HepG2 (cell line): ENCODE data around the gene FAM171A2. TPM values are rescaled to one million over a fixed set of nuclear protein-coding genes. Genes with fewer than 3 reads are reported as not detected.

ENCODE experiments used
- ATAC-seq: fragments of 200-7000 bp; cut with Tn5 transposase; 3 replicates; pipeline ENCODE4 v1.9.1; 2020; ENCODE audit warnings: mild to moderate bottlenecking, moderate library complexity
- BruUV-seq: library from RNA; stranded (reverse); fragments of 400-500 nt; replicated peaks from 2 replicates; lab custom pipeline; 2021; lab: Mats Ljungman, UMichigan
- CTCF ChIA-PET: fragments of 300-600 bp; formaldehyde crosslinking; extraction: SDS; loops from one replicate; lab custom pipeline; 2021; ENCODE audit warnings: low total read pairs, inconsistent platforms, low intra/inter-chr PET ratio; lab: Yijun Ruan, JAX
- POLR2A ChIA-PET: fragments of 350-600 bp; sonication (Branson Sonifier 250); formaldehyde crosslinking; loops from one replicate; lab custom pipeline; 2020; ENCODE audit warnings: antibody characterized with exemption, inconsistent platforms; lab: Yijun Ruan, JAX
- DNase-seq: peaks from one replicate; pipeline ENCODE4 v3.0.0-alpha.2; 2015; ENCODE audit warnings: low spot score
- FAIRE-seq: peaks from 3 replicates; lab custom pipeline; 2011; peaks lifted over from hg19 to GRCh38; lab: Jason Lieb, UNC
- H2AFZ ChIP-seq: one replicate; pipeline ENCODE4 v1.6.1; 2011; ENCODE audit warnings: low read length, inconsistent platforms
- H3K27ac ChIP-seq: fragments of 300-600 bp; 3 replicates; pipeline ENCODE4 v1.8.0; 2011; ENCODE audit warnings: mixed run types, mild to moderate bottlenecking, mixed read lengths, low read length, inconsistent platforms; ENCODE audit not compliant: insufficient read depth; ENCODE audit errors: extremely low read length
- H3K27me3 ChIP-seq, 2 experiments: fragments of 200-600 bp in 1 of 2; 2 replicates in 1 of 2; 3 replicates in 1 of 2; pipeline versions ENCODE4 v1.6.0 to v1.8.0; 2011; ENCODE audit warnings: low read length in 2 of 2, mild to moderate bottlenecking in 2 of 2, moderate library complexity in 2 of 2, inconsistent platforms in 1 of 2; ENCODE audit not compliant: insufficient read depth in 2 of 2, control insufficient read depth in 1 of 2
- H3K36me3 ChIP-seq, 2 experiments: fragments of 200-600 bp in 1 of 2; replicated peaks in 1 of 2; 2 replicates in 1 of 2; 3 replicates in 1 of 2; pipeline versions ENCODE4 v1.5.1 to v1.8.0; 2011; ENCODE audit warnings: low read length in 2 of 2, inconsistent platforms in 1 of 2; ENCODE audit not compliant: insufficient read depth in 2 of 2, control insufficient read depth in 1 of 2
- H3K4me1 ChIP-seq: 2 replicates; pipeline ENCODE4 v1.5.1; 2012; ENCODE audit warnings: low read length, inconsistent platforms; ENCODE audit not compliant: insufficient read depth
- H3K4me2 ChIP-seq: 2 replicates; pipeline ENCODE4 v1.6.0; 2011; ENCODE audit warnings: low read depth, low read length, inconsistent platforms
- H3K4me3 ChIP-seq, 3 experiments: fragments of 200-600 bp in 1 of 3; sonication (generic), shearing (Covaris generic) in 1 of 3; replicated peaks in 1 of 3; 2 replicates each; pipeline ENCODE4 v1.5.1; 2011 to 2016; ENCODE audit warnings: low read length in 3 of 3, inconsistent platforms in 2 of 3, low read depth in 2 of 3, mild to moderate bottlenecking in 2 of 3, control low read depth in 1 of 3, mixed read lengths in 1 of 3; ENCODE audit not compliant: insufficient read depth in 1 of 3
- H3K79me2 ChIP-seq: one replicate; pipeline ENCODE4 v1.6.1; 2011; ENCODE audit warnings: low read length, inconsistent platforms; ENCODE audit not compliant: insufficient read depth
- H3K9ac ChIP-seq: 2 replicates; pipeline ENCODE4 v1.6.0; 2011; ENCODE audit warnings: mild to moderate bottlenecking, low read depth, low read length, inconsistent platforms; ENCODE audit not compliant: insufficient read depth
- H3K9me3 ChIP-seq: 2 replicates; pipeline ENCODE4 v1.5.1; 2012; ENCODE audit warnings: mild to moderate bottlenecking, low read length
- H4K20me1 ChIP-seq: 2 replicates; pipeline ENCODE4 v1.6.0; 2011; ENCODE audit warnings: inconsistent platforms, mild to moderate bottlenecking, low read length, moderate library complexity; ENCODE audit not compliant: insufficient read depth
- FOXO1 ChIP-seq: sonication (generic); formaldehyde crosslinking; IDR thresholded peaks from 2 replicates; pipeline ENCODE4 v1.4.0; 2020; ENCODE audit warnings: missing genetic modification reagents
- LCORL ChIP-seq, 2 experiments: fragments of 450-650 bp in 1 of 2; sonication (generic) in 1 of 2; formaldehyde crosslinking in 1 of 2; IDR thresholded peaks; 2 replicates each; pipeline versions ENCODE4 v1.5.0 to v1.6.1; 2017 to 2020; ENCODE audit warnings: antibody characterized with exemption in 1 of 2, missing genetic modification reagents in 1 of 2
- MAFG ChIP-seq: sonication (generic); formaldehyde crosslinking; IDR thresholded peaks from 2 replicates; pipeline ENCODE4 v1.5.1; 2020; ENCODE audit warnings: mild to moderate bottlenecking, missing genetic modification reagents
- MEIS2 ChIP-seq: sonication (generic); formaldehyde crosslinking; IDR thresholded peaks from 2 replicates; pipeline ENCODE4 v1.9.0; 2021; ENCODE audit warnings: mild to moderate bottlenecking, missing genetic modification reagents
- MYC ChIP-seq: sonication (generic); formaldehyde crosslinking; IDR thresholded peaks from 2 replicates; pipeline ENCODE4 v1.9.0; 2021; ENCODE audit warnings: missing genetic modification reagents, borderline replicate concordance
- POGZ ChIP-seq: sonication (generic); formaldehyde crosslinking; IDR thresholded peaks from 2 replicates; pipeline ENCODE4 v1.4.0; 2020; ENCODE audit warnings: mild to moderate bottlenecking, missing genetic modification reagents
- SP4 ChIP-seq: sonication (generic); formaldehyde crosslinking; IDR thresholded peaks from 2 replicates; pipeline ENCODE4 v1.8.1; 2023; ENCODE audit warnings: mild to moderate bottlenecking, missing genetic modification reagents
- SRY ChIP-seq: sonication (generic); formaldehyde crosslinking; IDR thresholded peaks from 2 replicates; pipeline ENCODE4 v1.8.0; 2022; ENCODE audit warnings: mild to moderate bottlenecking, missing genetic modification reagents
- TGIF2 ChIP-seq: IDR thresholded peaks from 2 replicates; pipeline ENCODE4 v1.6.1; 2016; ENCODE audit warnings: control low read depth, missing compliant biosample characterization
- TRIM24 ChIP-seq: sonication (generic); formaldehyde crosslinking; IDR thresholded peaks from 2 replicates; pipeline ENCODE4 v1.8.0; 2022; ENCODE audit warnings: mild to moderate bottlenecking, missing genetic modification reagents
- ZFY ChIP-seq: sonication (generic); formaldehyde crosslinking; IDR thresholded peaks from 2 replicates; pipeline ENCODE4 v1.4.0; 2020; ENCODE audit warnings: missing genetic modification reagents
- ZNF331 ChIP-seq: sonication (generic); formaldehyde crosslinking; IDR thresholded peaks from 2 replicates; pipeline ENCODE4 v1.4.0; 2020; ENCODE audit warnings: missing genetic modification reagents
- ZNF775 ChIP-seq: sonication (generic); formaldehyde crosslinking; IDR thresholded peaks from 2 replicates; pipeline ENCODE4 v1.4.0; 2020; ENCODE audit warnings: missing genetic modification reagents, mild to moderate bottlenecking, moderate library complexity, borderline replicate concordance
- WGBS: methylation state at CpG from one replicate; pipeline ENCODE4 v1.1.6; 2017; ENCODE audit warnings: low lambda C conversion rate; 5-methylcytosine and 5-hydroxymethylcytosine counted together
- in situ Hi-C: cut with HindIII; loops from 2 replicates; pipeline ENCODE4 v1.10.0; 2017; ENCODE audit warnings: low pct_unique_long_range_greater_than_20kb; ENCODE audit not compliant: extremely low pct_ligation_motif_present
- intact Hi-C: fragments of 100-400 bp; cut with micrococcal nuclease; formaldehyde crosslinking; loops from one replicate; pipeline ENCODE4 v1.10.0; 2022; ENCODE audit not compliant: unreplicated experiment
- polyA plus RNA-seq, 8 experiments: library from polyadenylated mRNA; depleted of rRNA in 3 of 8; stranded (reverse) in 7 of 8; unstranded in 1 of 8; fragments of >200 nt; fragmentation: Illumina TruSeq in 4 of 8; extraction: Trizol in 4 of 8; gene quantifications; 2 replicates each; pipeline versions ENCODE4 v1.2.1 to v1.2.3, GENCODE V29; 2011 to 2016; ENCODE audit warnings: low read depth in 4 of 8, missing spikeins in 1 of 8, mixed read lengths in 1 of 8; ENCODE audit not compliant: insufficient read depth in 1 of 8
- total RNA-seq, 5 experiments: library from RNA; depleted of rRNA; stranded (reverse); fragments of >200 nt; fragmentation: Illumina TruSeq; extraction: Trizol; gene quantifications; 2 replicates each; pipeline ENCODE4 v1.2.3, GENCODE V29; 2016; ENCODE audit warnings: low read depth in 1 of 5
- TF ChIP-seq, protein P1 (sequence below): sonication (generic); formaldehyde crosslinking; IDR thresholded peaks from 2 replicates; pipeline ENCODE4 v1.4.0; 2020; ENCODE audit warnings: mild to moderate bottlenecking, missing genetic modification reagents
- TF ChIP-seq, protein P2 (sequence below): sonication (generic); formaldehyde crosslinking; IDR thresholded peaks from 2 replicates; pipeline ENCODE4 v1.4.0; 2020; ENCODE audit warnings: missing genetic modification reagents

The FAM171A2 gene
- total and polyA plus RNA-seq, 2 of the 13 experiments (the other 11 are each of a cell fraction or from before 2014, with no cell fraction given): 1.8 to 3.6 TPM

DNA sequence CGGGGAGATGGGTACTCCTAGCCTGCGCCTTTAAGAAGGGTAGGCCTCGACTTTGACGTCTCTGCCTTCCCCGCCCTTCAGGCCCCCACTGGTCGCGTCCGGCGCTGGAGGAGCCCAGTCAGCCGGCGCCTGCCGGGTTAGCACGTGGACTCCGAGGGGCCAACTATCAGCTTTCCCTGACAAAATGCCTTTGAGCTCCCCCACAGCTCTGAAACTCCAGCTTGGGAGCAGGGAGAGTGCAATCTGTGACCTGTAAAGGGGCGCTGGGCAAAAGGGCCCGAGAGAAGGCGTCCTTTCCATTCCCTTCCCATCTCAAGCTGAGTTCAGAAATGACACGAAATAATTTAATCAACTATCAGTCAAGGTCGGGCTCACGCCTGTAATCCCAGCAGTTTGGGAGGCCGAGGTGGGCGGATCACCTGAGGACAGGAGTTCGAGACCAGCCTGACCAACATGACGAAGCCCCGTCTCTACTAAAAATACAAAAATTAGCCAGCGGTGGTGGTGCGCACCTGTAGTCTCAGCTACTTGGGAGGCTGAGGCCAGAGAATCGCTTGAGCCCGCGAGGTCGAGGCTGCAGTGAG is 36.7 kb downstream of the FAM171A2 start:
- ChIA-PET CTCF (no interaction called here), POLR2A (interaction anchor here (0.5 to 1.3 kb wide), 12 partner anchors 9 to 203 kb away, joined by 3 to 13 read pairs (median 5); partner anchors contain the start of genes HDAC5 and UBTF)
- intact Hi-C loops: loop anchor here (2.0 to 10.0 kb wide), 3 partner anchors 18 to 125 kb away; partner anchors contain the start of gene GRN
- H3K27me3 ChIP-seq: no peaks in the 10 kb centered on the region; a peak in 2 of 5 replicates
- H4K20me1 ChIP-seq: no peaks in the 10 kb centered on the region
- peak overlapping the region; percentile 16 for H3K4me2 ChIP-seq
- peaks cover 67% of the 10 kb centered on the region for H3K4me1 ChIP-seq
- DNase-seq (peak; percentile 95), ATAC-seq (peak; percentile 78), FAIRE-seq (peak; percentile 60)
- WGBS: 35% methylated on average over 31 of the region's 31 CpGs
- no peak overlapping the region for H3K27ac ChIP-seq
- in situ Hi-C loops: loop anchor here (5.0 kb wide), 1 partner anchor 105 kb away; no protein-coding TSS in a partner anchor
- no peaks in the 10 kb centered on the region for H3K9me3 ChIP-seq
- H3K4me3 ChIP-seq: no peak overlapping the region
- H2AFZ ChIP-seq: no peak overlapping the region
- peaks cover 6 to 7% of the 10 kb centered on the region in 2 experiments; a peak in 4 of 5 replicates for H3K36me3 ChIP-seq
- BruUV-seq: no TSS peak
- peaks cover 14% of the 10 kb centered on the region for H3K79me2 ChIP-seq
- no peak overlapping the region for H3K9ac ChIP-seq
- no peak for TF ChIP-seq TRIM24
- no peak for TF ChIP-seq POGZ (CRISPR knock-in tag)
- TF ChIP-seq SP4 (CRISPR knock-in tag): peak; percentile 64; the same call in 1 of the 2 replicates
- TF ChIP-seq LCORL (IDR thresholded peaks at IDR 0.05): no peak
- 0 out of 2 replicates have a peak, but pooled peaks have one; percentile 61 for TF ChIP-seq LCORL (CRISPR knock-in tag; IDR thresholded peaks at IDR 0.05)
- TF ChIP-seq SRY: no peak
- no peak for TF ChIP-seq ZNF775 (CRISPR knock-in tag)
- TF ChIP-seq, protein P1, sequence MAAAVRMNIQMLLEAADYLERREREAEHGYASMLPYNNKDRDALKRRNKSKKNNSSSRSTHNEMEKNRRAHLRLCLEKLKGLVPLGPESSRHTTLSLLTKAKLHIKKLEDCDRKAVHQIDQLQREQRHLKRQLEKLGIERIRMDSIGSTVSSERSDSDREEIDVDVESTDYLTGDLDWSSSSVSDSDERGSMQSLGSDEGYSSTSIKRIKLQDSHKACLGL: no peak
- peak; percentile 55; the same call in 1 of the 2 replicates for TF ChIP-seq MEIS2
- TF ChIP-seq ZNF331 (CRISPR knock-in tag): peak; percentile 62
- TF ChIP-seq ZFY (CRISPR knock-in tag): peak; percentile 75; the same call in 1 of the 2 replicates
- TF ChIP-seq FOXO1 (CRISPR knock-in tag): no peak; the same call in 1 of the 2 replicates
- peak; percentile 96 for TF ChIP-seq MYC
- TF ChIP-seq, protein P2, sequence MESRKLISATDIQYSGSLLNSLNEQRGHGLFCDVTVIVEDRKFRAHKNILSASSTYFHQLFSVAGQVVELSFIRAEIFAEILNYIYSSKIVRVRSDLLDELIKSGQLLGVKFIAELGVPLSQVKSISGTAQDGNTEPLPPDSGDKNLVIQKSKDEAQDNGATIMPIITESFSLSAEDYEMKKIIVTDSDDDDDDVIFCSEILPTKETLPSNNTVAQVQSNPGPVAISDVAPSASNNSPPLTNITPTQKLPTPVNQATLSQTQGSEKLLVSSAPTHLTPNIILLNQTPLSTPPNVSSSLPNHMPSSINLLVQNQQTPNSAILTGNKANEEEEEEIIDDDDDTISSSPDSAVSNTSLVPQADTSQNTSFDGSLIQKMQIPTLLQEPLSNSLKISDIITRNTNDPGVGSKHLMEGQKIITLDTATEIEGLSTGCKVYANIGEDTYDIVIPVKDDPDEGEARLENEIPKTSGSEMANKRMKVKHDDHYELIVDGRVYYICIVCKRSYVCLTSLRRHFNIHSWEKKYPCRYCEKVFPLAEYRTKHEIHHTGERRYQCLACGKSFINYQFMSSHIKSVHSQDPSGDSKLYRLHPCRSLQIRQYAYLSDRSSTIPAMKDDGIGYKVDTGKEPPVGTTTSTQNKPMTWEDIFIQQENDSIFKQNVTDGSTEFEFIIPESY (CRISPR knock-in tag): no peak
- TF ChIP-seq MAFG (CRISPR knock-in tag): no peak
- 0 out of 2 replicates have a peak, but pooled peaks have one; percentile 53 for TF ChIP-seq TGIF2
